MCF 10A (cell line): Measurements from ENCODE around the gene ADGRF1. TPM values are rescaled to one million over a fixed set of nuclear protein-coding genes. Genes with fewer than 3 reads are reported as not detected.
"Not testable (repeated sequence)": the region's sequence is repeated elsewhere in the genome, so short reads cannot be mapped to it uniquely, and the experiment has no call there.

Experiments used
- Bru-seq: library from RNA; stranded (reverse); fragments of 400-500 nt; gene quantifications from one replicate; lab custom pipeline; 2021; lab: Mats Ljungman, UMichigan
- BruChase-seq, 2 experiments: library from RNA; stranded (reverse); fragments of 400-500 nt; gene quantifications; one replicate each; lab custom pipeline; 2021; lab: Mats Ljungman, UMichigan
- BruUV-seq: library from RNA; stranded (reverse); fragments of 400-500 nt; replicated peaks from 2 replicates; lab custom pipeline; 2021; lab: Mats Ljungman, UMichigan
- CTCF ChIA-PET: fragments of 300-600 bp; sonication (Branson Sonifier 250); formaldehyde crosslinking; extraction: SDS; loops from one replicate; lab custom pipeline; 2021; ENCODE audit warnings: antibody characterized with exemption, inconsistent platforms; lab: Yijun Ruan, JAX
- POLR2A ChIA-PET: fragments of 300-600, 350-650 bp; sonication (Branson Sonifier 250); formaldehyde crosslinking; extraction: SDS; loops from one replicate; lab custom pipeline; 2020; ENCODE audit warnings: antibody characterized with exemption, inconsistent platforms; lab: Yijun Ruan, JAX
- DNase-seq: peaks from one replicate; pipeline ENCODE4 v3.0.0-alpha.2; 2018; ENCODE audit not compliant: unreplicated experiment
- H3K27ac Mint-ChIP-seq: one replicate; pipeline ENCODE4 v1.8.0; 2022; ENCODE audit warnings: mild to moderate bottlenecking, low read depth, mixed read lengths; ENCODE audit not compliant: unreplicated experiment
- H3K27me3 Mint-ChIP-seq: one replicate; pipeline ENCODE4 v1.8.0; 2022; ENCODE audit warnings: mixed read lengths; ENCODE audit not compliant: insufficient read depth, unreplicated experiment
- H3K36me3 Mint-ChIP-seq: one replicate; pipeline ENCODE4 v1.8.0; 2022; ENCODE audit warnings: mild to moderate bottlenecking, moderate library complexity, mixed read lengths; ENCODE audit not compliant: insufficient read depth, unreplicated experiment
- H3K4me1 Mint-ChIP-seq: one replicate; pipeline ENCODE4 v1.8.0; 2022; ENCODE audit warnings: mixed read lengths; ENCODE audit not compliant: insufficient read depth, unreplicated experiment
- H3K4me3 Mint-ChIP-seq: one replicate; pipeline ENCODE4 v1.8.0; 2022; ENCODE audit warnings: mild to moderate bottlenecking, moderate library complexity, mixed read lengths; ENCODE audit not compliant: unreplicated experiment
- H3K9me3 Mint-ChIP-seq: one replicate; pipeline ENCODE4 v1.8.0; 2022; ENCODE audit warnings: mixed read lengths; ENCODE audit not compliant: unreplicated experiment
- CTCF ChIP-seq: fragments of 200-600 bp; IDR thresholded peaks from one replicate; pipeline ENCODE4 v1.8.0; 2022; ENCODE audit warnings: antibody characterized with exemption, mild to moderate bottlenecking; ENCODE audit not compliant: unreplicated experiment
- intact Hi-C: fragments of 100-400 bp; cut with micrococcal nuclease; formaldehyde crosslinking; loops from 2 replicates; pipeline ENCODE4 v1.14.1; 2022
- long read RNA-seq: library from polyadenylated mRNA; stranded (forward); transcript quantifications from one replicate; pipeline ENCODE4 v2.0.0, GENCODE V29; 2022
- total RNA-seq: library from RNA; stranded (reverse); gene quantifications from 2 replicates; pipeline ENCODE4 v1.2.3, GENCODE V29; 2022

ADGRF1 gene
- 1.3 and 3.5 TPM in 2 replicates for total RNA-seq
- Bru-seq, nascent RNA: percentile 35 among the genes with signal in this experiment
- BruChase-seq, experiment 1, labeled RNA remaining after a 6-hour chase: percentile 30 among the genes with signal in this experiment
- BruChase-seq, experiment 2, labeled RNA remaining after a 2-hour chase: percentile 33 among the genes with signal in this experiment
- long read RNA-seq, full-length matches to known transcripts: 5 of 13 reads
- long read RNA-seq, partial matches to known transcripts: 3 of 13 reads
- long read RNA-seq, other reads (novel, unspliced or antisense): 5 of 13 reads

GRCh38 chr6:47042275-47042791 lies at the start of gene ADGRF1:
TSS of gene ADGRF1 (minus strand) at chr6:47042332. CDS start at chr6:47029061, 13,271 bp downstream.
- no peak for TF ChIP-seq CTCF
- Mint-ChIP-seq H3K27me3 (no peaks in the 10 kb centered on the region), H3K4me1 (peaks cover 48% of the 10 kb centered on the region), H3K9me3 (no peaks in the 10 kb centered on the region), H3K4me3 (peak within 1 kb of the TSS; percentile 23), H3K27ac (peak within 1 kb of the TSS; percentile 82), H3K36me3 (peaks cover 6% of the 10 kb centered on the region)
- peak; percentile 61 for DNase-seq
- CTCF ChIA-PET: interaction anchor here (0.6 to 2.1 kb wide), 7 partner anchors 11 to 194 kb away, joined by 3 to 11 read pairs (median 4); no protein-coding TSS in a partner anchor
- no TSS peak for BruUV-seq
- intact Hi-C loops: loop anchor here (10.0 kb wide), 1 partner anchor 258 kb away; no protein-coding TSS in a partner anchor
- POLR2A ChIA-PET: interaction anchor here (0.6 to 4.2 kb wide), 11 partner anchors 8 to 389 kb away, joined by 3 to 26 read pairs (median 4); partner anchors contain the start of genes CYP39A1 and SLC25A27

- H3K4me3 Mint-ChIP-seq: no peak overlapping the region
- intact Hi-C loops: no loop called here
- no peaks in the 10 kb centered on the region for H3K27me3 Mint-ChIP-seq
- BruUV-seq: no TSS peak
- no peak for DNase-seq
- peaks cover 7% of the 10 kb centered on the region for H3K4me1 Mint-ChIP-seq
- no peaks in the 10 kb centered on the region for H3K36me3 Mint-ChIP-seq
- no peak overlapping the region for H3K27ac Mint-ChIP-seq
- no peaks in the 10 kb centered on the region for H3K9me3 Mint-ChIP-seq
- ChIA-PET CTCF (interaction anchor here (0.6 to 1.4 kb wide), 3 partner anchors 8 to 236 kb away, joined by 4 read pairs; no protein-coding TSS in a partner anchor), POLR2A (no interaction called here)
- no peak for TF ChIP-seq CTCF
These were observed 48.7 kb upstream of the ADGRF1 start for GRCh38 chr6:47090881-47091280.

- POLR2A ChIA-PET, H3K4me3 Mint-ChIP-seq, H3K27me3 Mint-ChIP-seq, CTCF ChIA-PET, DNase-seq, H3K27ac Mint-ChIP-seq, BruUV-seq, H3K9me3 Mint-ChIP-seq, intact Hi-C loops, H3K36me3 Mint-ChIP-seq: not testable (repeated sequence)
- H3K4me1 Mint-ChIP-seq: peaks cover 12% of the 10 kb centered on the region
These were observed 47.3 kb upstream of the ADGRF1 start for GRCh38 chr6:47089473-47089872.

- H3K36me3 Mint-ChIP-seq: no peaks in the 10 kb centered on the region
- H3K27ac Mint-ChIP-seq: no peak overlapping the region
- POLR2A ChIA-PET: no interaction called here
- CTCF ChIA-PET: interaction anchor here (1.3 kb wide), 1 partner anchor 10 kb away, joined by 6 read pairs; no protein-coding TSS in a partner anchor
- H3K9me3 Mint-ChIP-seq: no peaks in the 10 kb centered on the region
- H3K27me3 Mint-ChIP-seq: no peaks in the 10 kb centered on the region
- TF ChIP-seq CTCF: no peak
- H3K4me1 Mint-ChIP-seq: peaks cover 19% of the 10 kb centered on the region
- BruUV-seq: no TSS peak
- DNase-seq: no peak
- intact Hi-C loops: no loop called here
- no peak overlapping the region for H3K4me3 Mint-ChIP-seq
These were observed 44.1 kb upstream of the ADGRF1 start for GRCh38 chr6:47086051-47086770.
